HG03097 (cell line): ENCODE data around the gene ZFYVE21.

Source experiments
- ATAC-seq: cut with Tn5 transposase; IDR thresholded peaks from one replicate; pipeline ENCODE4 v1.9.1; 2021; ENCODE audit not compliant: unreplicated experiment, low FRiP score

ZFYVE21 gene

GRCh38 chr14:103704708-103705107 is 10.9 kb upstream of the ZFYVE21 start:
- no peak for ATAC-seq

GRCh38 chr14:103705118-103705503 is 10.5 kb upstream of the ZFYVE21 start:
- no peak for ATAC-seq

- no peak for ATAC-seq
Measured at GRCh38 chr14:103705504-103706284, 9.9 kb upstream of the ZFYVE21 start.

GRCh38 chr14:103706551-103707328 is 8.9 kb upstream of the ZFYVE21 start:
- no peak for ATAC-seq

- no peak for ATAC-seq
Measured at GRCh38 chr14:103707329-103708263, 8.0 kb upstream of the ZFYVE21 start.

- no peak for ATAC-seq
Measured at GRCh38 chr14:103708750-103709187, 6.8 kb upstream of the ZFYVE21 start.

GRCh38 chr14:103709814-103710213 is 5.8 kb upstream of the ZFYVE21 start:
- ATAC-seq: no peak

- ATAC-seq: no peak
Measured at GRCh38 chr14:103710771-103711377, 4.7 kb upstream of the ZFYVE21 start.

GRCh38 chr14:103711516-103712431 is 3.8 kb upstream of the ZFYVE21 start:
- ATAC-seq: no peak

- ATAC-seq: no peak
Measured at GRCh38 chr14:103712633-103713247, 2.9 kb upstream of the ZFYVE21 start.

GRCh38 chr14:103713304-103714062 is 2.1 kb upstream of the ZFYVE21 start:
- ATAC-seq: no peak

GRCh38 chr14:103714063-103714724 is 1.4 kb upstream of the ZFYVE21 start:
- ATAC-seq: no peak

GRCh38 chr14:103716091-103716801 is 636 bp downstream of the ZFYVE21 start:
- peak; percentile 1 for ATAC-seq

GRCh38 chr14:103716899-103717411 is 1.3 kb downstream of the ZFYVE21 start:
- no peak for ATAC-seq

GRCh38 chr14:103718572-103718971 is 3.0 kb downstream of the ZFYVE21 start:
- no peak for ATAC-seq

- ATAC-seq: no peak
Measured at GRCh38 chr14:103719751-103720150, 4.1 kb downstream of the ZFYVE21 start.
